HepG2 (cell line): ENCODE measurements around the gene PPP4R2. TPM values are rescaled to one million over a fixed set of nuclear protein-coding genes. Genes with fewer than 3 reads are reported as not detected.

ENCODE experiments used
- ATAC-seq: fragments of 200-7000 bp; cut with Tn5 transposase; 3 replicates; pipeline ENCODE4 v1.9.1; 2020; ENCODE audit warnings: mild to moderate bottlenecking, moderate library complexity
- BruUV-seq: library from RNA; stranded (reverse); fragments of 400-500 nt; replicated peaks from 2 replicates; lab custom pipeline; 2021; lab: Mats Ljungman, UMichigan
- CTCF ChIA-PET: fragments of 300-600 bp; formaldehyde crosslinking; extraction: SDS; loops from one replicate; lab custom pipeline; 2021; ENCODE audit warnings: low total read pairs, inconsistent platforms, low intra/inter-chr PET ratio; lab: Yijun Ruan, JAX
- POLR2A ChIA-PET: fragments of 350-600 bp; sonication (Branson Sonifier 250); formaldehyde crosslinking; loops from one replicate; lab custom pipeline; 2020; ENCODE audit warnings: antibody characterized with exemption, inconsistent platforms; lab: Yijun Ruan, JAX
- DNase-seq: peaks from one replicate; pipeline ENCODE4 v3.0.0-alpha.2; 2015; ENCODE audit warnings: low spot score
- FAIRE-seq: peaks from 3 replicates; lab custom pipeline; 2011; peaks lifted over from hg19 to GRCh38; lab: Jason Lieb, UNC
- H2AFZ ChIP-seq: one replicate; pipeline ENCODE4 v1.6.1; 2011; ENCODE audit warnings: low read length, inconsistent platforms
- H3K27ac ChIP-seq: fragments of 300-600 bp; 3 replicates; pipeline ENCODE4 v1.8.0; 2011; ENCODE audit warnings: mixed run types, mild to moderate bottlenecking, mixed read lengths, low read length, inconsistent platforms; ENCODE audit not compliant: insufficient read depth; ENCODE audit errors: extremely low read length
- H3K27me3 ChIP-seq, 2 experiments: fragments of 200-600 bp in 1 of 2; 2 replicates in 1 of 2; 3 replicates in 1 of 2; pipeline versions ENCODE4 v1.6.0 to v1.8.0; 2011; ENCODE audit warnings: low read length in 2 of 2, mild to moderate bottlenecking in 2 of 2, moderate library complexity in 2 of 2, inconsistent platforms in 1 of 2; ENCODE audit not compliant: insufficient read depth in 2 of 2, control insufficient read depth in 1 of 2
- H3K36me3 ChIP-seq, 2 experiments: fragments of 200-600 bp in 1 of 2; replicated peaks in 1 of 2; 2 replicates in 1 of 2; 3 replicates in 1 of 2; pipeline versions ENCODE4 v1.5.1 to v1.8.0; 2011; ENCODE audit warnings: low read length in 2 of 2, inconsistent platforms in 1 of 2; ENCODE audit not compliant: insufficient read depth in 2 of 2, control insufficient read depth in 1 of 2
- H3K4me1 ChIP-seq: 2 replicates; pipeline ENCODE4 v1.5.1; 2012; ENCODE audit warnings: low read length, inconsistent platforms; ENCODE audit not compliant: insufficient read depth
- H3K4me2 ChIP-seq: 2 replicates; pipeline ENCODE4 v1.6.0; 2011; ENCODE audit warnings: low read depth, low read length, inconsistent platforms
- H3K4me3 ChIP-seq, 3 experiments: fragments of 200-600 bp in 1 of 3; sonication (generic), shearing (Covaris generic) in 1 of 3; replicated peaks in 1 of 3; 2 replicates each; pipeline ENCODE4 v1.5.1; 2011 to 2016; ENCODE audit warnings: low read length in 3 of 3, inconsistent platforms in 2 of 3, low read depth in 2 of 3, mild to moderate bottlenecking in 2 of 3, control low read depth in 1 of 3, mixed read lengths in 1 of 3; ENCODE audit not compliant: insufficient read depth in 1 of 3
- H3K79me2 ChIP-seq: one replicate; pipeline ENCODE4 v1.6.1; 2011; ENCODE audit warnings: low read length, inconsistent platforms; ENCODE audit not compliant: insufficient read depth
- H3K9ac ChIP-seq: 2 replicates; pipeline ENCODE4 v1.6.0; 2011; ENCODE audit warnings: mild to moderate bottlenecking, low read depth, low read length, inconsistent platforms; ENCODE audit not compliant: insufficient read depth
- H3K9me3 ChIP-seq: 2 replicates; pipeline ENCODE4 v1.5.1; 2012; ENCODE audit warnings: mild to moderate bottlenecking, low read length
- H4K20me1 ChIP-seq: 2 replicates; pipeline ENCODE4 v1.6.0; 2011; ENCODE audit warnings: inconsistent platforms, mild to moderate bottlenecking, low read length, moderate library complexity; ENCODE audit not compliant: insufficient read depth
- ATF6 ChIP-seq: sonication (generic); formaldehyde crosslinking; conservative IDR thresholded peaks from 2 replicates; pipeline ENCODE4 v1.4.0; 2020; ENCODE audit warnings: missing genetic modification reagents
- CCAR2 ChIP-seq: fragments of 200-400 bp; formaldehyde crosslinking; optimal IDR thresholded peaks from 2 replicates; pipeline ENCODE3; 2018; ENCODE audit warnings: low read depth, mild to moderate bottlenecking, low read length, moderate library complexity
- CEBPB ChIP-seq: IDR thresholded peaks from 2 replicates; pipeline ENCODE4 v1.6.1; 2011; ENCODE audit warnings: low read depth, low read length, improper control_type of control experiment, borderline replicate concordance
- FOSL2 ChIP-seq: sonication (generic); formaldehyde crosslinking; IDR thresholded peaks from 2 replicates; pipeline ENCODE4 v1.4.0; 2020; ENCODE audit warnings: missing genetic modification reagents
- SRSF1 ChIP-seq: fragments of 200-400 bp; formaldehyde crosslinking; optimal IDR thresholded peaks from 2 replicates; pipeline ENCODE3; 2017; ENCODE audit warnings: mild to moderate bottlenecking, low read depth, low read length, moderate library complexity
- TBP ChIP-seq: sonication (generic); formaldehyde crosslinking; IDR thresholded peaks from 2 replicates; pipeline ENCODE4 v1.5.0; 2020; ENCODE audit warnings: missing genetic modification reagents
- ZNF224 ChIP-seq: sonication (generic); formaldehyde crosslinking; IDR thresholded peaks from 2 replicates; pipeline ENCODE4 v1.5.0; 2020; ENCODE audit warnings: mild to moderate bottlenecking, missing genetic modification reagents
- ZNF30 ChIP-seq: sonication (generic); formaldehyde crosslinking; IDR thresholded peaks from 2 replicates; pipeline ENCODE4 v1.5.0; 2020; ENCODE audit warnings: mild to moderate bottlenecking, missing genetic modification reagents
- ZNF512 ChIP-seq: sonication (generic); formaldehyde crosslinking; IDR thresholded peaks from 2 replicates; pipeline ENCODE4 v1.4.0; 2020; ENCODE audit warnings: mild to moderate bottlenecking, missing genetic modification reagents
- ZNF629 ChIP-seq: sonication (generic); formaldehyde crosslinking; conservative IDR thresholded peaks from 2 replicates; pipeline ENCODE4 v1.5.0; 2020; ENCODE audit warnings: missing genetic modification reagents
- ZNF678 ChIP-seq: sonication (generic); formaldehyde crosslinking; IDR thresholded peaks from 2 replicates; pipeline ENCODE4 v1.4.0; 2020; ENCODE audit warnings: mild to moderate bottlenecking, missing genetic modification reagents
- ZNF713 ChIP-seq: sonication (generic); formaldehyde crosslinking; IDR thresholded peaks from 2 replicates; pipeline ENCODE4 v1.4.0; 2020; ENCODE audit warnings: mild to moderate bottlenecking, missing genetic modification reagents
- WGBS: methylation state at CpG from one replicate; pipeline ENCODE4 v1.1.6; 2017; ENCODE audit warnings: low lambda C conversion rate; 5-methylcytosine and 5-hydroxymethylcytosine counted together
- in situ Hi-C: cut with HindIII; loops from 2 replicates; pipeline ENCODE4 v1.10.0; 2017; ENCODE audit warnings: low pct_unique_long_range_greater_than_20kb; ENCODE audit not compliant: extremely low pct_ligation_motif_present
- intact Hi-C: fragments of 100-400 bp; cut with micrococcal nuclease; formaldehyde crosslinking; loops from one replicate; pipeline ENCODE4 v1.10.0; 2022; ENCODE audit not compliant: unreplicated experiment
- polyA plus RNA-seq, 8 experiments: library from polyadenylated mRNA; depleted of rRNA in 3 of 8; stranded (reverse) in 7 of 8; unstranded in 1 of 8; fragments of >200 nt; fragmentation: Illumina TruSeq in 4 of 8; extraction: Trizol in 4 of 8; gene quantifications; 2 replicates each; pipeline versions ENCODE4 v1.2.1 to v1.2.3, GENCODE V29; 2011 to 2016; ENCODE audit warnings: low read depth in 4 of 8, missing spikeins in 1 of 8, mixed read lengths in 1 of 8; ENCODE audit not compliant: insufficient read depth in 1 of 8
- total RNA-seq, 5 experiments: library from RNA; depleted of rRNA; stranded (reverse); fragments of >200 nt; fragmentation: Illumina TruSeq; extraction: Trizol; gene quantifications; 2 replicates each; pipeline ENCODE4 v1.2.3, GENCODE V29; 2016; ENCODE audit warnings: low read depth in 1 of 5
- TF ChIP-seq, protein P1 (sequence below): IDR thresholded peaks from 2 replicates; pipeline ENCODE4 v1.6.1; 2016; ENCODE audit warnings: low read depth, control low read depth
- TF ChIP-seq, protein P2 (sequence below): sonication (generic); formaldehyde crosslinking; IDR thresholded peaks from 2 replicates; pipeline ENCODE4 v1.5.1; 2020; ENCODE audit warnings: mild to moderate bottlenecking, missing genetic modification reagents

The PPP4R2 gene
- total and polyA plus RNA-seq, 2 of the 13 experiments (the other 11 are each of a cell fraction or from before 2014, with no cell fraction given): 22.3 to 161 TPM

DNA sequence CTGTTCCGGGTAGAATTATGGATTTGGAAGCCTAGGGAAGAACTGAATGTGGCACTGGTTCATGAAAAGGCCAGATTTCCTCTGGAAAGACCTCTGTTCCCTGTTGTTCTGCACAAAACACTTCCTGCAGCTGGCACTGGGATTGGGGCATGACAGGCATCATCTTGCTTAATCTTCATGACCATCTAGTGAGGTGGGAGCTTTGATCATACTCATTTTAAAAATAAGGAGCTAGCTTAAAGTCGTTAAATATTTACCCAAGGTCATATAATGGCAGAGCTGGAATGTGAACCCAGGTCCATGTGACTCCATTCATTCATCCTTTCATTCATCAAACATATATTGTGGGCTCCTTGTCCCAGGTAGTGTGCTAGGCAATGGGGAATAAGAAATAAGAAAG, 105.3 kb downstream of the PPP4R2 start (continued):
- TF ChIP-seq, protein P1, sequence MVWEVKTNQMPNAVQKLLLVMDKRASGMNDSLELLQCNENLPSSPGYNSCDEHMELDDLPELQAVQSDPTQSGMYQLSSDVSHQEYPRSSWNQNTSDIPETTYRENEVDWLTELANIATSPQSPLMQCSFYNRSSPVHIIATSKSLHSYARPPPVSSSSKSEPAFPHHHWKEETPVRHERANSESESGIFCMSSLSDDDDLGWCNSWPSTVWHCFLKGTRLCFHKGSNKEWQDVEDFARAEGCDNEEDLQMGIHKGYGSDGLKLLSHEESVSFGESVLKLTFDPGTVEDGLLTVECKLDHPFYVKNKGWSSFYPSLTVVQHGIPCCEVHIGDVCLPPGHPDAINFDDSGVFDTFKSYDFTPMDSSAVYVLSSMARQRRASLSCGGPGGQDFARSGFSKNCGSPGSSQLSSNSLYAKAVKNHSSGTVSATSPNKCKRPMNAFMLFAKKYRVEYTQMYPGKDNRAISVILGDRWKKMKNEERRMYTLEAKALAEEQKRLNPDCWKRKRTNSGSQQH (CRISPR knock-in tag): no peak
- TF ChIP-seq CCAR2 (no peak), FOSL2 (CRISPR knock-in tag) (no peak)

GRCh38 chr3:73107215-73107614, 110.6 kb downstream of the PPP4R2 start:
- FAIRE-seq (no peak), ATAC-seq (no peak), DNase-seq (no peak)
- in situ Hi-C loops: no loop called here
- no peak overlapping the region for H3K9ac ChIP-seq
- H3K9me3 ChIP-seq: no peaks in the 10 kb centered on the region
- peaks cover 1% of the 10 kb centered on the region for H3K4me1 ChIP-seq
- H3K27ac ChIP-seq: no peak overlapping the region
- intact Hi-C loops: no loop called here
- H4K20me1 ChIP-seq: no peaks in the 10 kb centered on the region
- no peak overlapping the region for H3K4me2 ChIP-seq
- no peak overlapping the region for H2AFZ ChIP-seq
- BruUV-seq: no TSS peak
- H3K79me2 ChIP-seq: no peaks in the 10 kb centered on the region
- TF ChIP-seq ZNF678 (no peak), ZNF512 (CRISPR knock-in tag) (no peak), ZNF629 (CRISPR knock-in tag) (no peak), ZNF224 (no peak), ZNF713 (CRISPR knock-in tag) (no peak), ZNF30 (CRISPR knock-in tag) (no peak), CEBPB (no peak), SRSF1 (no peak), TBP (CRISPR knock-in tag) (no peak), ATF6 (CRISPR knock-in tag) (no peak)
- TF ChIP-seq, protein P2, sequence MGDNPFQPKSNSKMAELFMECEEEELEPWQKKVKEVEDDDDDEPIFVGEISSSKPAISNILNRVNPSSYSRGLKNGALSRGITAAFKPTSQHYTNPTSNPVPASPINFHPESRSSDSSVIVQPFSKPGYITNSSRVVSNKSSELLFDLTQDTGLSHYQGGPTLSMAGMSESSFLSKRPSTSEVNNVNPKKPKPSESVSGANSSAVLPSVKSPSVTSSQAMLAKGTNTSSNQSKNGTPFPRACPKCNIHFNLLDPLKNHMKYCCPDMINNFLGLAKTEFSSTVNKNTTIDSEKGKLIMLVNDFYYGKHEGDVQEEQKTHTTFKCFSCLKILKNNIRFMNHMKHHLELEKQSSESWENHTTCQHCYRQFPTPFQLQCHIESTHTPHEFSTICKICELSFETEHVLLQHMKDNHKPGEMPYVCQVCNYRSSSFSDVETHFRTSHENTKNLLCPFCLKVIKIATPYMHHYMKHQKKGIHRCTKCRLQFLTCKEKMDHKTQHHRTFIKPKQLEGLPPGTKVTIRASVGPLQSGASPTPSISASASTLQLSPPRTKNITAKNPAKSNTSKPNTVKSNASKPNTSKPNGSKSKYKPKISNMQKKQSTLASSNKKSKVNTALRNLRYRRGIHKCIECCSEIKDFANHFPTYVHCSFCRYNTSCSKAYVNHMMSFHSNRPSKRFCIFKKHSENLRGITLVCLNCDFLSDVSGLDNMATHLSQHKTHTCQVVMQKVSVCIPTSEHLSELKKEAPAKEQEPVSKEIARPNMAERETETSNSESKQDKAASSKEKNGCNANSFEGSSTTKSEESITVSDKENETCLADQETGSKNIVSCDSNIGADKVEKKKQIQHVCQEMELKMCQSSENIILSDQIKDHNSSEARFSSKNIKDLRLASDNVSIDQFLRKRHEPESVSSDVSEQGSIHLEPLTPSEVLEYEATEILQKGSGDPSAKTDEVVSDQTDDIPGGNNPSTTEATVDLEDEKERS (CRISPR knock-in tag): no peak
- H3K27me3 ChIP-seq: no peaks in the 10 kb centered on the region
- WGBS: 27% methylated on average over 1 of the region's 3 CpGs
- H3K4me3 ChIP-seq: no peak overlapping the region
- H3K36me3 ChIP-seq: no peaks in the 10 kb centered on the region
- POLR2A ChIA-PET: no interaction called here
- CTCF ChIA-PET: no interaction called here
